ENCODE measurements around the gene GMPR.
"Not testable (repeated sequence)": the region's sequence is repeated elsewhere in the genome, so short reads cannot be mapped to it uniquely, and the experiment has no call there.

The GMPR gene

GRCh38 chr6:16248271-16248853 is 10.0 kb downstream of the GMPR start:
- no peak for DNase-seq (ENCODE audit: low read depth)

GRCh38 chr6:16249971-16250370 is 11.6 kb downstream of the GMPR start:
- no peak for DNase-seq (ENCODE audit: low read depth)

GRCh38 chr6:16251706-16252105 is 13.3 kb downstream of the GMPR start:
- no peak for DNase-seq (ENCODE audit: low read depth)

GRCh38 chr6:16252686-16253299 is 14.4 kb downstream of the GMPR start:
- no peak for DNase-seq (ENCODE audit: low read depth)

GRCh38 chr6:16253399-16254144 is 15.2 kb downstream of the GMPR start:
- DNase-seq (ENCODE audit: low read depth), result no peak

- DNase-seq (ENCODE audit: low read depth), result no peak
Measured at GRCh38 chr6:16254535-16254934, 16.1 kb downstream of the GMPR start.

GRCh38 chr6:16256781-16257180 is 18.4 kb downstream of the GMPR start:
- DNase-seq (ENCODE audit: low read depth), result no peak

- DNase-seq (ENCODE audit: low read depth), result no peak
Measured at GRCh38 chr6:16257999-16258708, 19.8 kb downstream of the GMPR start.

GRCh38 chr6:16258709-16259075 is 20.3 kb downstream of the GMPR start:
- DNase-seq (ENCODE audit: low read depth), result no peak

- DNase-seq (ENCODE audit: low read depth), result not testable (repeated sequence)
Measured at GRCh38 chr6:16259604-16260003, 21.2 kb downstream of the GMPR start.

GRCh38 chr6:16260602-16261001 is 22.2 kb downstream of the GMPR start:
- not testable (repeated sequence) for DNase-seq (ENCODE audit: low read depth)

GRCh38 chr6:16262773-16263172 is 24.4 kb downstream of the GMPR start:
- not testable (repeated sequence) for DNase-seq (ENCODE audit: low read depth)

- DNase-seq (ENCODE audit: low read depth), result not testable (repeated sequence)
Measured at GRCh38 chr6:16263464-16264099, 25.2 kb downstream of the GMPR start.

GRCh38 chr6:16264785-16265184 is 26.4 kb downstream of the GMPR start:
- DNase-seq (ENCODE audit: low read depth), result no peak

- DNase-seq (ENCODE audit: low read depth), result no peak
Measured at GRCh38 chr6:16265351-16266341, 27.3 kb downstream of the GMPR start.

- DNase-seq (ENCODE audit: low read depth), result no peak
Measured at GRCh38 chr6:16267428-16268263, 29.3 kb downstream of the GMPR start.

GRCh38 chr6:16269442-16270070 is 31.2 kb downstream of the GMPR start:
- not testable (repeated sequence) for DNase-seq (ENCODE audit: low read depth)

- DNase-seq (ENCODE audit: low read depth), result no peak
Measured at GRCh38 chr6:16270178-16270794, 31.9 kb downstream of the GMPR start.

- DNase-seq (ENCODE audit: low read depth), result no peak
Measured at GRCh38 chr6:16271428-16271827, 33.0 kb downstream of the GMPR start.
